GM19452 (cell line): ENCODE measurements around the gene SPRY1.

Experiments
- ATAC-seq: cut with Tn5 transposase; IDR thresholded peaks from one replicate; pipeline ENCODE4 v1.9.1; 2021; ENCODE audit not compliant: unreplicated experiment

The SPRY1 gene

DNA sequence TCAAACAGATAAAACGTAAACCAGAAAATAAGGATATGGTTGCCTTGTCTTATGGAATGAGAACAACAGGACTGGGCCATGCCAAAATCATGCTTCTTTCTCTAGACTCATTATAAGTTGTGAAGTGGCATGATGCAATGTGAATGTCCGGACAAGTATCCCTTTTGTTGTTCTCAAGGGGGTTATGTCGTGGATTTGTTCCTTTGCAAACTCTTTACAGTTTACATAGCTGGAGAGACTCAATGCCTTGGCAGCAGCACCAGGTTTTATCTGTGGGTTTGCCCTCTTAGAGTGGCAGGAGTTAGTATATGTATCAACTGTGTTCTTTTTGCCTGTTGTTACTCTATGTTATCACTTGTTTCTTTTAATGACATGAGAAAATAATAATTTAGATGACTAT, 41.4 kb downstream of the SPRY1 start:
- ATAC-seq = no peak

DNA sequence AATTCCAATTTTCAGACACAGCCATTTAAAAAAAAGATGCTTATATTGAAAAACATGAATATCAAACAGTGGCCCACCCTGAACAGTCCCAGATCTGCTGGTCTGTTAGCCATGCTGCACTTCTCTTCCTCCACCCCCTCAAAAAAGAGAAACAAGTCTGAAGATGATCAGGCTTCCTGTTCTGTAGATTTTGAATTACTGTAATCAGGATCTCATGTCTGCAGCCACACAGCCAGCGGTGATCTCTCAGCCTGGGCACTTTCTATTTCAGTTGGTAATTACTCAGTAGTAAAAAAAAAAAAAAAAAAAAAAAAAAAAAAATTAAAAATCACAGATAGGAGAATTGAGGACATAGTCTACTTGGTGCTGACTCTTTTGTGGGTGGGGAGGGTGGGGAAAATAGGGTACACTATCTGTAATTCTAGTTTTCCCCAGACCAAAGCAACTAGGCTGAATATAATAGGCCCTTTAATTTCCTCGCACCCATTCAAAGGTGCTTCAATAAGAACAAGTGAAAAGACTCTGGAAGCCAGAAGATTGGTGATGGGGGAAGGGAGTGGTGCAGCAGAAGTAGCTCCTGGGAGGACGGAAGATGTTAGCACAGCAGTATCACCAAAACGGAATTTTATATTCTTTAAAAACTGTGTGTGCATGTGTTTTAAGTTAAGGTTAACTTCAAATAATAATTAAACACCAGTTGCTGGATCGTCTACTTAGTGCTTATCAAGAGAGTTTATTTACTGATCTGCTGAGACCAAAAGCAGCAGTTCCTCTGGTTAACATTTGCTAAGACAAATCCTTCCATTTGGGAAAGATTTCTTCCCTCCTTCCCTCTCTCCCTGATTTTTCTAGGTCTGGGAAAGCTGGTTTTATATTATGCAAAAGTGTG, 47.0 kb downstream of the SPRY1 start:
- peak; percentile 83 for ATAC-seq

DNA sequence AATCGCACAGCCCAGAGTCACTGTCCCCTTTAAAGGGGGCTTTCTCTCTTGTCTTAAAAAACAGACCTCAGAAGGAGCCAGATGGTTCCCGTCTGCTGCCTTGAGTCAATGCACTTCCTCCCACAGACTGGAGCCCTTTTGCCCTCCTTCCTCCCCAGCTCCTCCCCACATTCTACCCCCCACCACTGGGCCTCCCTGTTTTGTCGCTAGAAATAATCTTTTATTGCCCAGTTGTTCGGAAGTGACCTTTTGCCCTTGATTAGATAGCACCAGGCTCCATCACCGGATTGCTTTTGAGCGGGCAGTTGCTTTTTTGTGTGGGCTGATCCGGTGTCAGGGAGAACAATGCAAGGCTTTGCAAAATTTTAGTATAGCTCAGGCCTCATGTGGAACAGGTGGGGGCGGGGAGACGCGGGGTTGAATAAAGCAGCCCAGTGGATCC, 47.7 kb downstream of the SPRY1 start:
- ATAC-seq = peak; percentile 70

DNA sequence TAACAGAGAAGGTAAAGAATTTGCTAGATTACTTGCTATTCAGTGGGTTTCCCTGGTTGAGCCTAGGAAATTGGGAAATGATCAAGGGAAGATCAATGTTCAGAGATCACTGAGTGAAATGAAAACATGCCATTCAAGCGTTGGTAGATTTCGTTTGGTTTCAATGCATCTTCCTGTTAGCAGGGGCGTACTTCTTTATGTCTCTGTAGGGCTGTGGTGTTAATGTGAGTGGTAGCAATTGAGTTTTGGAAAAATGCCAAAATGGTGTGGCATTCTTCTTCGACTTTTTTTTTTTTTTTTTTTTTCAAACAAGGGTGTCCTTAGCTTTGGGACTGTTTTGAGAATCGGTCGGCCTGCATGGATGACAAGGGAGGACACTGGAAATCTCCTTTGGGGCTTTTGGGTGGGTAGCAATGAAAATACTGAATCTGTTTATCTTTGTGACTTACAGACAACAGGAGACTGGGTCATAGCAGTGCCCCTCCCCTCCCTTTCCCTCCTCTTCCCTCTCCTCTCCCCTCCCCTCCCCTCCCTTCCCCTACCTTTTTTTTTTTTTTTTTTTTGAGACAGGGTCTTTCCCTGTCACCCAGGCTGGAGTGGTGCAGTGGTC, 50.4 kb downstream of the SPRY1 start:
- no peak for ATAC-seq

DNA sequence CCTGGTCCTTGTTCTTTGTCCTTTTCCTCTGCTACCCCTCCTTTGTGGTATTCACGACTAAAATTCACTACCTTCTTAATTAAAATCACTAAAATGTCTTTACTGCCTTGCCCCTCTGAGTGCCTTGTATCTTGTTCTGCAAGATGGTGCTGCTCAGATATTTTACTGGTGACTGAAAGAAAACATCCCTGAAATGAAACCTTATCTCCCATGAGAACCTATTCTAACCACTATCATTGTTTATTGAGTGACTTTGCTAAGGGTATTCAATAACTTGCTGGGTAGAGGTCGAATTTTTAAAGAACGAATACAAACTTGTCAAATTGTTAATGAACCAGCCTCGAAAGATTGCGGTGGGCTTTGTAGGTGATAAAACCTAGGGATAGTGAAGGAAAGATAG, 52.8 kb downstream of the SPRY1 start:
- ATAC-seq = peak; percentile 15

DNA sequence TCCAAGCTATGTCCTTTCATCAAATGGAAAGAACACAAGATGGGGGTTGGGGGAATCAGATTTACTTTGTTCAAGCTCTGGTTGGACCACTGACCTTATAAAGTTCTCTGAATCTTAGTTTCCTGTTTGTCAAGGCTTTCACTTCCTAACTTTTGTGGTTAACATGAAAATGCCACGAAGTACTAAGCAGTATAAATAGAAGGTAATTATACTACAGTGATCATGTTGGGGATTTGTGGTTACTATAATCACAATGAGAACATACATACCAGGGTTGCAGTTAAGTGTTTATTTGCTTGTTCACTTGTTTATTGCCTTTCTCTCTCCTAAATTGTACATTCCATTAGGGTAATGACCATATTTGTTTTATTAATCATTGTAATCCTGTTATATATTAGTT, 53.2 kb downstream of the SPRY1 start:
- peak; percentile 94 for ATAC-seq

DNA sequence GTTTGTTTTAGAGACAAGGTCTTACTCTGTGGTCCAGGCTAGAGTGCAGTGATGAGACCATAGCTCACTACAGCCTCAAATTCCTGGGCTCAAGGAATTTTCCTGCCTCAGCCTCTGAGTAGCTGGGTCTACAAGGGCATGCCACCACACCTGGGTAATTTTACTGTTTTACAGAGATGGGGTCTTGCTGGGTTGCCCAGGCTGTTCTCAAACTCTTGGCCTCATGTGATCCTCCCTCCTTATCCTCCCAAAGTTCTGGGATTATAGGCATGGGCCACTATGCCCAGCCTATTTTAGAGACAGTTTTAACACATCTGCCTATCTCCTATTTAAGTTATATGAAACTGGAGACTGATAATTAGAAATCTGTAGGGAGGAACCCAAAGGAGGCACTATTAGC, 53.8 kb downstream of the SPRY1 start:
- no peak for ATAC-seq

DNA sequence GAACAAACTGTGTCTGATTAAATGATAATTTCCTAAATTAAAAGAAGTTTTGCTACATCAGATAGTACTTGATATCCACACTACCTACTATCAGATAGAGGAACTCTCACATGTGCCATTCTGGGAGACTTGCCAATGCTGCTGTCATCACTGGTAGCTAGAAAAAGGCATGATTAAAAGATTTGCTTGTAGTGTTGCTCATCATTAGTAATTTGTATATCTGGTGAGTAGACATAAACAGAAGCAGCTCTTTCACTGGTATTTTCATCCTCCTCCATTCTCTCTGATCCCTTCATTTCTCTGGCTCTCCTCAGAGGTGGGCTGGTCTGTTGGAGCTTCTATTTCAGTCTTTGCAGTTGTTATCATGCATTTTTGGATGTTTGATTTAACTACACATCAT, 56.0 kb downstream of the SPRY1 start:
- ATAC-seq = no peak

DNA sequence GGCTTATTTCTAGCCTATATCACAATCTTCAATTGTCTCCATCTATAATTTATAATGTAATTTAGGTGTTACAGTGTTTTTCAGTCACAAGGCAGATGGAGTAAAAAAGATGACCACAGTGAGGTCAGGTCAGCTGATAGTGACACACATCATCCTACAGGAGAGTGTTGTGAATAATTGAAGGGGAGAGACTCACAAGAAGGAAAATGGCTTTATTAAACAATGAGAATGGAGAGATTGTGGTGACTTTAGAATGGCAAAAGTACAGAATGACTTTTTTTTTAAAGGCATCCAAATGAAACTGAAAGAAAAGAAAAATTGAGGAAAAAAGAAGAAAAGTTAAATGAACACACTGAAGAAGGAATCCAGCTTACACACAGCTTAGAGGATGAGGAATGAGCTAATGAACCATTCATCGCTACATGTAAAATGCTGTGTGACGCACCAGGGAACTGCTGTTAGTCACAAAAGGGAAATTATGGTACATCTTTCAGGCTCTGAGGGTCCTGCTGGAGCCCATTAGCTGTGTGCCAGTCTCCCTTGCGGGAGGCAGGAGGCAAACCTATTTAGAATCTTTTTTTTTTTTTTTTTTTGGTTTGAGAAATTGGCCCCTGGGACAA, 56.6 kb downstream of the SPRY1 start:
- no peak for ATAC-seq
